Effector memory CD8-positive, alpha-beta T cell (primary cell): Measurements from ENCODE around the gene SIAE.

Source experiments
- ATAC-seq: fragments of 150-1000 bp; cut with Tn5 transposase; replicated peaks from 2 replicates; pipeline ENCODE4 v1.10.0; 2021; ENCODE audit warnings: mild to moderate bottlenecking, moderate library complexity
- DNase-seq, 3 experiments: peaks; one replicate each; pipeline ENCODE4 v3.0.0; 2021
- H3K27ac Mint-ChIP-seq, 2 donors: one replicate each; pipeline ENCODE4 v1.8.0; 2022; ENCODE audit warnings: mild to moderate bottlenecking in 2 of 2, mixed read lengths in 2 of 2, moderate library complexity in 2 of 2
- H3K27me3 Mint-ChIP-seq, 2 donors: one replicate each; pipeline ENCODE4 v1.8.0; 2022; ENCODE audit warnings: mixed read lengths in 2 of 2
- H3K36me3 Mint-ChIP-seq: one replicate; pipeline ENCODE4 v1.8.0; 2022; ENCODE audit warnings: mild to moderate bottlenecking, moderate library complexity, mixed read lengths; ENCODE audit not compliant: insufficient read depth
- H3K4me1 Mint-ChIP-seq, 2 donors: one replicate each; pipeline ENCODE4 v1.8.0; 2022; ENCODE audit warnings: low read depth in 2 of 2, mixed read lengths in 2 of 2
- H3K4me3 Mint-ChIP-seq, 2 donors: one replicate each; pipeline ENCODE4 v1.8.0; 2022; ENCODE audit warnings: mild to moderate bottlenecking in 2 of 2, mixed read lengths in 2 of 2, moderate library complexity in 2 of 2
- H3K9me3 Mint-ChIP-seq, 2 donors: one replicate each; pipeline ENCODE4 v1.8.0; 2022; ENCODE audit warnings: mixed read lengths in 2 of 2

SIAE gene

DNA sequence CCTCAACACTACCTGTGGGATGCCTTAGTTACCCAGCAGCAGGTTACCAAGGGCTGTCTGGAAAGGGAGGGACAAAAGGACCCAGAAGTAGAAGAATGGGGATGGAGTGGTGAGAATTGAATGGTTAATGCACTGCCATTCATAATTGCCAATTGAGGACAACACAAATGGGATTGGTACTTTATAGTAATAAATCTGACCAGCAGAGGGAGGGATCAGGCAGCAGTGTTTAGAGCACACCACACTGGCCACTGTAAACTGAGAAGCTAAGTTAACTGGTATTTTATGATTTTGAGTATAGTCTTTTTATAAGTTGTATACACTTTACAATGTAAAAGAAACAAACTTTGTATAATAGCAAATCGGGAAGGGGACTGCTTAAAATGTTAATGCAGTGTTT, 40.2 kb downstream of the SIAE start:
- no peak for ATAC-seq
- Mint-ChIP-seq H3K36me3 (peaks cover 65% of the 10 kb centered on the region), H3K4me3 (no peak overlapping the region), H3K27me3 (no peaks in the 10 kb centered on the region), H3K27ac (no peak overlapping the region), H3K4me1 (peaks cover 0 to 2% of the 10 kb centered on the region in 2 donors), H3K9me3 (no peaks in the 10 kb centered on the region)
- no peak for DNase-seq

DNA sequence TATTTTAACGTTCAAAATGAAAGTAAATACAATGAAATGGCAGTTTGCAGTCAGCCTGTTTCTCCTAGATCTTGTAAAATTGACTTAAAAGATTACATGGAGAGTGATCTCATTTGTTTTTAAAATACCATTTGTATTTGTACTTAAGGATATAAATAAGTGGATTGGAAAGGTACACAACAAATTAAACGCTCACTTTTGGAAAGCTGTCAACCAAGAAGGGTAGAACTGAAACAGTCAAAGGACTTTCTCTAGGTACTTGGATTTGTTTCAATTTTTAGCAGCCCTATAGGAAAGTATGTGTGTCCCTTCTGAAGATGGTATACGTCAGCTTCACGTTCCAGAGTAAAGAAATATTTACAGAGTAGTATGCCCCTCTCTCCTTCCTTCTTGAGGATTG, 43.6 kb downstream of the SIAE start:
- ATAC-seq, result no peak
- H3K36me3 Mint-ChIP-seq, result peaks cover 62% of the 10 kb centered on the region

DNA sequence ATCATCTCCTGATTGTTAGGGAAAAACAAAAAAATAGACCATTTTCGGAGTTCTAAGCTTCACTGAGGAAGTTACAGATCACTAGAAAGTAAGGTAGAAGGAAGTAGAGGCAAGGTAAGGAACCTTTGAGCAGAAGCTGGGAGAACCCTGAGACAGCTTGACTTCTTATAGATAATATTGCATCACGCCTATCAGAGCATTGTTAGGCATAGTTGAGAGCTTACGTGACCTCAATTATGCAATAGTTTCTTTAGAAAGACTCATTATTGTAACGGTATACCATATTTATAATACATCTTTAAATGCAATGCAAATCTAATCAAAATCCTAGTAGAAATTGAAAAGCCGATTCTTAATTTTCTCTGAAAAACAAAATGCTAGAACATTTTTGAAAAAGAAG, 46.0 kb downstream of the SIAE start:
- ATAC-seq (no peak), DNase-seq (no peak)
- Mint-ChIP-seq H3K9me3 (no peaks in the 10 kb centered on the region), H3K27me3 (no peaks in the 10 kb centered on the region), H3K36me3 (peaks cover 50% of the 10 kb centered on the region), H3K27ac (peak overlapping the region in 1 of 2 donors; percentile 56), H3K4me1 (peaks cover 17 to 29% of the 10 kb centered on the region in 2 donors), H3K4me3 (no peak overlapping the region)

More for the DNA sequence above, 43.6 kb downstream of the SIAE start:
- Mint-ChIP-seq H3K27ac (no peak overlapping the region), H3K4me3 (no peak overlapping the region), H3K4me1 (peaks cover 6 to 17% of the 10 kb centered on the region in 2 donors), H3K27me3 (no peaks in the 10 kb centered on the region), H3K9me3 (no peaks in the 10 kb centered on the region)
- no peak for DNase-seq

DNA sequence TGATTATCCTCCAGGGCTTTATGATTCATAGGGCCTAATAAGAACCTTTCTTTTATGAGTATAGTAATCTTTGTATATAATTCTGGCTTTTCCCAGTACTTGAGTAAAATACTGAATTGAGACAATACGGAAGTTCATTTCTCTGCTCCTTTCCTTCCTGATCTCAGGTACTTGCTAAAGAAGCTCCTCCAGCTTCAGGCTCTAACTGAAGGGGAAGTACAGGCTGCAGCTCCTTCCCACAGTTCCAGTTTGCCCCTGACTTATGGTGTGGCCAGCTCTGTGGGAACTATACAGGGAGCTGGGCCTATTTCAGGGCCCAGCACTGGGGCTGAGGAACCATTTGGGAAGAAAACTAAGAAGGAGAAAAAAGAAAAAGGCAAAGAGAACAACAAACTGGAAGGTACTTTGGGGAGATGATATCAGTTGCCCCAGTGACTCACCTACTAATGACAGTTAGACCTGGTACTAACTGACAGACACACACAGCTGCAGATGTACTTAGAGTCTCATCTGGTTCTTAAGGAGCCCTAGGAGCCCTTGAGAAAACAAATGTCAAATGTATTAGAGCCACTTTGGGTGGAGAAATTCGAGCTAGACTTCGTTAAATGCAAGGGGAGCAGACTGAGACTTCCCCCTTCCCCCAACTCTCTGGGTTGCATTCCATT, 47.9 kb downstream of the SIAE start:
- Mint-ChIP-seq H3K4me3 (no peak overlapping the region), H3K27me3 (no peaks in the 10 kb centered on the region), H3K9me3 (no peaks in the 10 kb centered on the region), H3K27ac (peak overlapping the region in 1 of 2 donors; percentile 23), H3K36me3 (peaks cover 40% of the 10 kb centered on the region), H3K4me1 (peaks cover 20 to 33% of the 10 kb centered on the region in 2 donors)
- DNase-seq (no peak), ATAC-seq (no peak)

DNA sequence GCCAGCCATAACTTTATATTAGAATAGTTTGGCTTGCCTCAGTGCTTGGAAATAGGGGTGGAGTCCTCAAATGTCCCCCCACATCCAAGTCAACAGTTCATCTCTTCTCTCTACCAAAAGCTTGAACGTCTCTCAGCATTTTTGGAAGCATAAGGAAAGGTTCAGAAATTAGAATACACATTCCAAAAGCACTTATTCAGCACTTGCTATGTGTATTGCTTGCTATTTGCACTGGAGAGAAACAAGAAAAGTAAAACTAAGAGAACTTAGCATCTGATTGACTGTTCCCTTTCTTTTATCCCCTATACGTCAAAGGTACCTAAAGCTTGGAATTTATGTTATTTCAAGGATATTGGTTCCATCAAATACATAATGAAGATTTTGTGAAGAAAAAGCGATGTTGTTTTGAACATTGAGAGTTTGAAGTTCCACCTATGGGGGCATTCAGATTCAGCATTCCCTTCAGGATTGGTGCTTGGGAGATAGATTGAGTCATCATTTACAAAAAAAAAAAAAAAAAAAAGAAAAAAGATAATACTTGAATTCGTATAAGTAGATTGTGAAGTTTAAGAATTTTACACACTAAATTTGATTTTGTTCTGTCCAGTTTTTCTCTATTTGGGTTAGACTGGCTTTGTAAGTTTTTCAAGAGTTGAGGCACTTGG, 49.5 kb downstream of the SIAE start:
- no peak for DNase-seq
- Mint-ChIP-seq H3K27me3 (peaks cover 7% of the 10 kb centered on the region in 2 donors), H3K9me3 (no peaks in the 10 kb centered on the region), H3K27ac (peak overlapping the region; percentile 99), H3K4me3 (peak overlapping the region; percentile 92 to 95), H3K36me3 (peaks cover 25% of the 10 kb centered on the region), H3K4me1 (peaks cover 18 to 33% of the 10 kb centered on the region in 2 donors)
- no peak for ATAC-seq

DNA sequence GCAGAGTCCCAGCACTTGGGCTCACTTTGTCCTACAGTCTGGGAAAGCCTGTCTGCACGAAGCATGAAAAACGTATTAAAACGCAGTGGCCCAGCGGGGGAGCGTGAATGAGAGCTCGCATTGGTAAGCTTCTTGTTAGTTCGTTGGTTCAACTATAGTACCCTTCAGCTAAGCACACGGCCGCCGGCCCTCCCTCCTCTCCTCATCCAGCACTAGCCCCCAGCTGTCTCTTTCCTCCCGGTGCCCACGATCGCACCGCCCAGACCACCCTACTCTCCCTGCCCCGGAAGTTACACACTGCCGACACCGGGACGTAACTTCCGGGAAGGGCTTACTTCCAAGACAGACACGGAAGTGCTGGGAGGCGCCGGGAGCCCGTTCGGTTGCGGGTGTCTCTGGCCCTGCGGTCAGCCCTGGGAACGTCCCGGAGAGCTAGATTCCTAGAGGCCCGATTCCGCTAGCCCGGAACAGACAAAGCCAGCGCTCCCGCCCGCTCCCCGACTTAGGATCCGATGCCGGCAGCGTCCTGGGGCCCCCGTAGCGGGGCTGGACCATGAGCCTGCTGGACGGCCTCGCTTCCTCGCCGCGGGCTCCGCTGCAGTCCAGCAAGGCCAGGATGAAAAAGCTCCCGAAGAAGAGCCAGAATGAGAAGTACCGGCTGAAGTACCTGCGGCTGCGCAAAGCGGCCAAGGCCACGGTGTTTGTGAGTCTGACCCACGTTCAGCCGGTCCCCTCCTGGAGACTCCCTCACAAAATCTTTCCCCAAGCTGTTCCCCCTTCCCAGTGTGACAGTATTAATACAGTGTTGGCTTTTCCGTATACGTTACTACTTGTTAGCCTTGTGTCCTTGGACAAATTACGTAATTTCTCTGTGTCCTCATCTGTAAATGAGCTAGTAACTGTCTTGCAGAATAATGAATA, 50.7 kb downstream of the SIAE start, which contains the start of gene TBRG1:
TSS of gene TBRG1 (plus strand) at position 334 of the 921 bp plus-strand sequence. CDS start at position 554, 220 bp downstream.
- DNase-seq (peak; percentile 65 to 73 (median 66)), ATAC-seq (peak; percentile 95)
- H3K27ac Mint-ChIP-seq, result peak within 1 kb of the TSS; percentile 99
- H3K36me3 Mint-ChIP-seq, result peaks cover 15% of the 10 kb centered on the region
- H3K4me3 Mint-ChIP-seq, result peak within 1 kb of the TSS; percentile 92 to 95
- peaks cover 8 to 19% of the 10 kb centered on the region in 2 donors for H3K27me3 Mint-ChIP-seq
- H3K9me3 Mint-ChIP-seq, result no peaks in the 10 kb centered on the region
- peaks cover 18 to 33% of the 10 kb centered on the region in 2 donors for H3K4me1 Mint-ChIP-seq

DNA sequence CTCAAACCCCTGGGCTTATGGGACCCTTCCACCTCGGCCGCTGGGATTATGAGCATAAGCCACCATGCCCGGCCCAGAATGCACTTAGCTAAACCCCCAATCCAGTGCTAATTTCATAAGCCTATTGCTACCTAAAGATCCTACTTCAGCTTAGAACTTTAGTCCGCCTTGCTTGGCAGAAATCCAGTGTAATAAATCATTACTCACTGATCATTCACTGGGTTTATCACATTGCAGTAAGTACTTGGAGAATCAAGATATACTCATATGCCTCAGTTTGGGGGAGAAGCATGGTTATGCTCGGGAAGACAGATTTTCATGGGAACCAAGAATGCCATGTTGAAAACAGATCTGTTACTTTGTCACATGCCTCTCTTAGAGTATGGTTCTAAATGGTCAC, 54.7 kb downstream of the SIAE start:
- Mint-ChIP-seq H3K9me3 (no peaks in the 10 kb centered on the region), H3K36me3 (peaks cover 9% of the 10 kb centered on the region), H3K4me1 (peaks cover 12% of the 10 kb centered on the region in 2 donors), H3K27ac (no peak overlapping the region), H3K4me3 (no peak overlapping the region), H3K27me3 (peaks cover 19 to 47% of the 10 kb centered on the region in 2 donors)
- ATAC-seq (no peak), DNase-seq (no peak)

DNA sequence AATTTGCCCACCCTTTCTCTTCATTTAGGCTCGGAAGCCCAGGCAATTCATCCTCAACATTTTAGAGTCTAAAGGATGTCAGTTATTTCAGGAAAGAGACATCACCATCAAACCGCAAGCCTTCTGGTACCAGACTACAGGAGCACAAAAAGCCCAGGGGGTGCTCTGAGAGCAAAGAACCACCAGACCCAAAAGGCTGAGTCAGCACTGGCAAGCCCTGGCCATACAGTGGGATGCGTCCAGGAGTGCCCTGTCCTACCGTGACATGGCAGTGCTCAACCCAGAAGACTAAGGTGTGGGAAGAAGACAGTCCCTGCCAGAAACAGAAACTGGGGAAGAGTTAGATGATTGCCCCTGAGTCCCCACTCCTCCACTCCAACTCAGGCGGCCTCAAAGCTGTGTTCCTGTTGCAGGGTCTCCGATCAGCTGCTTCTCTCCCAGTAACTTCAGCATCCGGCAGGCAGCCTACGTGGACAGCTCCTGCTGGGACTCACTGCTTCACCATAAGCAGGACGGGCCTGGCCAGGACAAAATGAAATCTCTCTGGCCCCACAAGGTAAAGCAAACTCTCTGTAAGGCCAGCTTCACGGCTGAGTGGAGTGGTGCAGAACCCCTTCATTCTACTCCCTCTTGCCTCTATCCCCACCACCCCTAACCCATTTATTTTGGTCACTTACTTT, 60.8 kb downstream of the SIAE start:
- no peak overlapping the region for H3K27ac Mint-ChIP-seq
- H3K27me3 Mint-ChIP-seq, result peaks cover 11 to 41% of the 10 kb centered on the region in 2 donors
- H3K36me3 Mint-ChIP-seq, result peaks cover 3% of the 10 kb centered on the region
- no peaks in the 10 kb centered on the region for H3K9me3 Mint-ChIP-seq
- no peak overlapping the region for H3K4me3 Mint-ChIP-seq
- no peak for ATAC-seq
- DNase-seq, result no peak
- H3K4me1 Mint-ChIP-seq, result peaks cover 0 to 3% of the 10 kb centered on the region in 2 donors

DNA sequence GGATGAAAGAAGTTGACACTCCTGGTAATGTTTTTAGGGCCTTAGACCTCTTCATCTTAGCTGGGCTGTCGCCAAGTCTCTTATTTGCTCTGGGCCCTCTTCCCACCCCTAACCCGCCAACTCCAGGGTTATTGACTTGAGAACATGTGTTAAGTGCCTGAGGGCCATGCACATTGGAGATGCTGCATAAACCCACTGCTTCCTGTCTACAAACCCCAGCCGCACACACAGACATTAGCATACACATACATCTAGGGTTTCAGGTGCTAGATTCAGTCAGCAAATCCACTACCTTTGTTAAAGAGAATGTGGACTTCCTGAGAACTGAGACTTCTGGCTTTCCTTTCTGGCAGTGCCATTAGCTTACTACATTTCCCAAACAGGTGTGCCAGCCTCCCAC, 61.5 kb downstream of the SIAE start:
- Mint-ChIP-seq H3K4me3 (no peak overlapping the region), H3K36me3 (peaks cover 3% of the 10 kb centered on the region), H3K27me3 (peaks cover 6 to 34% of the 10 kb centered on the region in 2 donors), H3K4me1 (peaks cover 0 to 3% of the 10 kb centered on the region in 2 donors), H3K9me3 (no peaks in the 10 kb centered on the region), H3K27ac (no peak overlapping the region)
- ATAC-seq (no peak), DNase-seq (no peak)

DNA sequence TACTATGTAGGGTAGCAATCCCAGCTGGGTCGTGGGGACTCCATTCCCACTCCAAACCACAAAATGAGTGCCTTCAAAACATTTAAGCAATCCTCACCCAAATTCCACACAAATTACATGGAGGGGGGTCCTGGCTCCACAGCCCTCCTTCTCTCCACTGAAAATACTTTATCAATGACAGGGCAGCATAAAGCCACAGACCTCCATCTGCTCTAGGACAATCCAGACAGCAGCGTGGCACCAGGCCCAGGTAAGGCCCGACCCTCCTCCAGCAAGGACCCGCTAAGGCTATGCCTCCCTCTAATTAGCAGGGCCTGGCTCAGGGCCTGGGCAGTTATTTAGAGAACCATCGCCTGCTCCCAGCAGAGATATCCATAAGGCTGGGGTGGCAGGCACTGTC, 62.5 kb downstream of the SIAE start, which contains the start of gene PANX3:
TSS of gene PANX3 (plus strand) at position 365 of the 400 bp plus-strand sequence. CDS start 129 bp downstream, outside the sequence.
- no peak within 1 kb of the TSS for H3K4me3 Mint-ChIP-seq
- H3K27ac Mint-ChIP-seq, result no peak within 1 kb of the TSS
- peaks cover 6 to 28% of the 10 kb centered on the region in 2 donors for H3K27me3 Mint-ChIP-seq
- H3K9me3 Mint-ChIP-seq, result no peaks in the 10 kb centered on the region
- H3K36me3 Mint-ChIP-seq, result peaks cover 3% of the 10 kb centered on the region
- ATAC-seq (no peak), DNase-seq (no peak)
- H3K4me1 Mint-ChIP-seq, result peaks cover 0 to 3% of the 10 kb centered on the region in 2 donors

DNA sequence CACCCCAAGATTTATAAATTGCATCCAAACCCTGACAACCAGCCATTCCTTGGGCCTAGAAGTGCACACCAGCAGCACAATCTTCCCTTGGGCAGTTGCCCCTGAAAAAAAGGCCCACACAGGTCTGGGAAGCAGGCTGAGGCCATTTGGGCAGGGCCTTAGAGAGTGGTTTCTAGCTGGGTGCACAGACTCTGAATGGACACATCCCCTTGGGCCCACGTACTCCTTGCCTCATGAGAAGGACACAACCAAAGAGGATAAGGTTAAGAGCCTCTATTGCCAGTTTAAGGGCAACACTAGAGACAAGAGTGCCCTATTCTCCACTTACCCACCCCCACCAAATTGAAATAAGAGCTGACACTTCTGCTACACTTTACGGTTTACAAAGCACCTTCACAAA, 63.2 kb downstream of the SIAE start:
- no peak overlapping the region for H3K4me3 Mint-ChIP-seq
- peaks cover 0 to 3% of the 10 kb centered on the region in 2 donors for H3K4me1 Mint-ChIP-seq
- ATAC-seq (no peak), DNase-seq (no peak)
- H3K27me3 Mint-ChIP-seq, result peaks cover 4 to 24% of the 10 kb centered on the region in 2 donors
- no peaks in the 10 kb centered on the region for H3K9me3 Mint-ChIP-seq
- peaks cover 3% of the 10 kb centered on the region for H3K36me3 Mint-ChIP-seq
- no peak overlapping the region for H3K27ac Mint-ChIP-seq

DNA sequence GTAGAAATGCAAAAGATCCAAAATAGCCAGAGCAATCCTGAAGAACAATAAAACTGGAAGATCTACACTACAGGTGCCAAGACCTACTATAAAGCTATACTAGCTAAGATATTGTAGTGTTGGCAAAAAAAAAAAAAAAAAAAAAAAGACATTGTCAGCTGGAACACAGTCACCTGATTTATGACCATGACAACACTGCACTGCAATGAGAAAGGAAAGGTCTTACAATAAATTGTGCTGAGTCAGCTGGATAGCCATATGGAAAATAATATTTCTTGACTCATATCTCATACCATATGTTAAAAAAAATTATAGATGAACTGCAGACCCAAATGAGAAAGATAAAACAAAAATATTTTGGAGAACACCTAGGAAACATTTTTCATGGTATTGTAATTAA, 65.4 kb downstream of the SIAE start:
- Mint-ChIP-seq H3K4me1 (peaks cover 0 to 3% of the 10 kb centered on the region in 2 donors), H3K4me3 (no peak overlapping the region), H3K9me3 (no peaks in the 10 kb centered on the region), H3K27me3 (peaks cover 6 to 7% of the 10 kb centered on the region in 2 donors), H3K36me3 (peaks cover 3% of the 10 kb centered on the region), H3K27ac (no peak overlapping the region)
- no peak for ATAC-seq
- no peak for DNase-seq

DNA sequence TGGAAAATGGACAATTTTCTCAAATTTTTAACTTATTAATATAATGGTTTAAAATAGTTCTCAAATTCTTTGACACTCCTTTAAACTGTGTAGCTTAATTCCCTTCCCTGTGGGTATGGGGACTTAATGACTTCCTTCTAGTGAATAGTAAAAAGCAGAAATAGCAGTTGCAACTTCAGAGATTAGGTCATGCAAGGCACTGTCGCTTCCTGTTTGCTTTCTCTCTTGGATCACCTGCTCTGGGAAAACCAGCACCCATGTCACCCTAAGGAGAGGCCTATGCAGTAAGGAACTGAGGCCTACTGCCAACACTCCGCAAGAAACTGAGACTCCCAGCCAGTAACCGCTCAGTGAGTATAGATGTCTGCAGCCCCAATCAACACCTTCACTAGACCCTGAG, 67.8 kb downstream of the SIAE start:
- Mint-ChIP-seq H3K4me3 (no peak overlapping the region), H3K9me3 (no peaks in the 10 kb centered on the region), H3K36me3 (no peaks in the 10 kb centered on the region), H3K27ac (no peak overlapping the region), H3K27me3 (peaks cover 20 to 24% of the 10 kb centered on the region in 2 donors), H3K4me1 (no peaks in the 10 kb centered on the region)
- no peak for ATAC-seq
- DNase-seq, result no peak
